Cortex of kidney (tissue), 1 donor: ENCODE measurements around the gene ZC3H7B.
"Not testable (repeated sequence)": the region's sequence is repeated elsewhere in the genome, so short reads cannot be mapped to it uniquely, and the experiment has no call there.

Source experiments
- DNase-seq: peaks from one replicate; lab custom pipeline; 2025; lab: John Stamatoyannopoulos, UW

Gene ZC3H7B

DNA sequence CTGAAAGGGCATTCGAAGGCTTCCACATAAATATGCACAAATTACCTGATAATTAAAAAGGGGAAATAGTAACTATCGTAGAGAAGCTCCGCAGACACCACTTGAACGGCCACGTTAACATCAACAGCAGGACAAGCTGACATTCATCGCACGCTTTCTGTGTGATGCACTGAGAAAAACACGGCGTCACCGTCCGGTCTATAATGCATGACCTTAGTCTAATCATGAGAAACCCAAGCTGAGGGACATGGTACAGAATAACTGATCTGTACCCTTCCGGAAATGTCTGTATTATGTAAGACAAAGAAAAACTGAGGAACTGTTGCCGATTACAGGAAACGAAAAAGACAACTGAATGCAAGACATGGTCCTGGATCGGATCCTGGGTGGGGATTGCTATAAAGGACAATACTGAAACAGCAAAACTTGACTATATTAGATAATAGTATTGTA lies 14.7 kb upstream of the ZC3H7B start:
- DNase-seq = no peak

DNA sequence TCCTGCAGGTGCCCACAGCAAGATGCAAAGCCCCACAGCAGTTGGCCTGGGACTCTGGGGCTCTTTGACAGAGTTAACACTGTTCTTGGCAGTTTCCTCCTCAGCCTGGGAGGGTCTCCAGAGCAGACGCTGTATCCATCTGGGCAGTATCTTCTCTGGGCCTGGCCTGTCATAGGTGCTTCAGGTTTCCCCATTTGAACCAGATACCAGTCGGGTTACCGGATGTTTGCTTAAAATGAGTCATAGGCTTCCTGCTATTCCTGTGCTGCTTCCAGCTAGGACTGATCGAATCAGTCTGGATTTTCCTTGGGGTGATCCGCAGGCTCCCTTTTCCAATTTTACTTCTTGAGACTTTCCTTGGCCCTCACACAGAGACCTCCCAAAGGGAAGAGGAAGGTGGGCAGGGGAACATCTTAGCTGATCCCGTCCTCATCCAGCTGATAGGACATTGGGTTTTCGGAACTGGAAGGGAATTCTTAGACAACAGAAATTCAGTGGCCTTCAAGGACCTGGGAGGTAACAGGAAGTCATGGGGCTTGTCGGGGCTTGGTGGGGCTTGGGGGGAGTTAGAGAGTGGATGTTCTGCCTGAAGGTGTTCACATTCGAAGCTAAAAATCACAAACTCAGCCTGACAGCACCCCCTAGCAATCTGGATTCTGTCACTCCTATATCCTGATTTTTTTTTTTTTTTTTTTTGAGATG lies 12.9 kb upstream of the ZC3H7B start:
- DNase-seq = no peak

DNA sequence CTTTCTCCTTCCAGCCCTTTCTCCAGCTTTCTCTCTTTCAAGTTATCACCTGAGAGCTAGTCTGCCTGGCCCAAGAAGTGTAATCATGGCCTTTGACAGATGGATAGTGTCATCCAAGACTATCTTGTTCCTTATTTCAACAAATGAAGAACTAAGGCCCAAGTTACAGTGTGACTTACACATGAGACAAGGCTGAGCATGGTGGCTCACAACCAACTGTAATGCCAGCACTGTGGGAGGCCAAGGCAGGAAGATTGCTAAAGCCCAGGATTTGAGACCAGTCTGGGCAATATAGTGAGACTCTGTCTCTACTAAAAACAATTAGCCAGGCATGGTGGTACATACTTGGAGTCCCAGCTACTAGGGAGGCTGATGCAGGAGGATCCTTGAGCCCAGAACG lies 11.7 kb upstream of the ZC3H7B start:
- DNase-seq = no peak

DNA sequence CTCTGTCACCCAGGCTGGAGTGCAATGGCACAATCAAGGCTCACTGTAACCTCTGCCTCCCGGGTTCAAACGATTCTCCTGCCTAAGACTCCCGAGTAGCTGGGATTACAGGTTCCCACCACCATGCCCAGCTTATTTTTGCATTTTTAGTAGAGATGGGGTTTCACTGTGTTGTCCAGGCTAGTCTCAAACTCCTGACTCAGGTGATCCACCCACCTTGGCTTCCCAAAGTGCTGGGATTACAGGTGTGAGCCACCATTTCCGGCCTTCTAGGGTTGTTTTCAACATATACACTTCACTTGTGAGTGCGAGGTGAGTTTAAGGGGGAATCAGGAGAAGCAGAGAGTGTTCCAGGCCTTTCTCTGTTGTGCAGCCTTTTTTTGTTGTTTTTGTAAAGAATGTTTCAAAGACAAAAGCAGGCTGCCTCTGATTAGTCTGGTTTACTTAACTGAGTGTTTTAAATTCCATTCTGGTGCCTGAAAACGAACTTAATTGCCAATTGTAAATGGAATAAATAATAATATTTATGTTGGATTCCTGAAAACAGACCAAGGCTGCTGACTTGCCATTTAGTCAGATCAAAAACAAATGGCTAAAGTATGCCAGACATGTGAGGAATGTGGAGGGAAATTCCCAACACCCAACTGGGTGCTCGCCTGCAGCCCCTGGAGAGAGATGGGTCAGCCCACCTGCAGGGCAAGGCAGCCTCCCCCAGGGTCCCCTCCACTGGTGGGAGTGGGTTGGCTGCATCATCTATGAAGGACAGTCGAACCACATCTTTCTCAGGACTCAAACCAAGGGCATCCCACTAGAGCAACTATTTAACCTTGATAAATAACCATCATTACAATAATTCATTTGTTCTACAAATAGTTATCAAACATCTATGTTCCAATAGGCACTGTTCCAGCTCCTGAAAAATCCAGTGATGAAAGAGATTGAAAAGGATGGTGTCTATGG lies 10.8 kb upstream of the ZC3H7B start:
- DNase-seq = no peak

DNA sequence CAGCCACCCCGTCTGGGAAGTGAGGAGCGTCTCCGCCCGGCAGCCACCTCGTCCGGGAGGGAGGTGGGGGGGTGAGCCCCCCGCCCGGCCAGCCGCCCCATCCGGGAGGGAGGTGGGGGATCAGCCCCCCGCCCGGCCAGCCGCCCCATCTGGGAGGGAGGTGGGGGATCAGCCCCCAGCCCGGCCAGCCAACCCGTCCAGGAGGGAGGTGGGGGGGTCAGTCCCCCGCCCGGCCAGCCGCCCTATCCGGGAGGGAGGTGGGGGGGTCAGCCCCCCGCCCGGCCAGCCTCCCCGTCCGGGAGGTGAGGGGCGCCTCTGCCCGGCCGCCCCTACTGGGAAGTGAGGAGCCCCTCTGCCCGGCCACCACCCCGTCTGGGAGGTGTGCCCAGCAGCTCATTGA lies 6.5 kb upstream of the ZC3H7B start:
- not testable (repeated sequence) for DNase-seq

DNA sequence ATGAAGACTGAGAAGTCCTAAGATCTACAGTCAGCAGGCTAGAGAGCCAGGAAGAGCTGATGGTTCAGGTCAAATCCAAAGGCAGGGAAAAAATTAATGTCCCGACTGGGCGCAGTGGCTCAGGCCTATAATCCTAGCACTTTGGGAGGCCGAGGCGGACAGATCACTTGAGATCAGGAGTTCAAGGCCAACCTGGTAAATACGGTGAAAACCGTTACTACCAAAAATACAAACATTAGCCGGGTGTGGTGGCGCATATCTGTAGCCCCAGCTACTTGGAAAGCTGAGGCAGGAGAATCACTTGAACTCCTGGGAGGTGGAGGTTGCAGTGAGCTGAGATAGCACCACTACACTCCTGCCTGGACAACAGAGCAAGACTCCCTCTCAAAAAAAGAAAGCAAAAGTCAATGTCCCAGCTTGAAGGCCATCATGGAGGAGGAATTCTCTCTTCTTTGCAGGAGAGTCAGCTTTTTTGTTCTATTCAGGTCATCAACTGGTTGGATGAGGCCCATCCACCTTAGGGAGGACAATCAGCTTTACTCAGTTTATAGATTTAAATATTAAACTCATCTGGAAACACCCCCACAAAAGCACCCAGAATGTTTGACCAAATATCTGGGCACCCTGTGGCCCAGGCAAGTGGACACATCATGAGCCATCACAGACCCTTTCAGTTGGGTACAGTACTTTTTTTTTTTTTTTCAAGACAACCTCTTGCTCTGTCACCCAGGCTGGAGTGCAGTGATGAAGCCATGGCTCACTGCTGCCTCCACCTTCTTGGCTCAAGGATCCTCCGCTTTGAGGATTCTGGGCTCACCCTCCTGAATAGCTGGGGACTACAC lies 4.3 kb upstream of the ZC3H7B start:
- no peak for DNase-seq

DNA sequence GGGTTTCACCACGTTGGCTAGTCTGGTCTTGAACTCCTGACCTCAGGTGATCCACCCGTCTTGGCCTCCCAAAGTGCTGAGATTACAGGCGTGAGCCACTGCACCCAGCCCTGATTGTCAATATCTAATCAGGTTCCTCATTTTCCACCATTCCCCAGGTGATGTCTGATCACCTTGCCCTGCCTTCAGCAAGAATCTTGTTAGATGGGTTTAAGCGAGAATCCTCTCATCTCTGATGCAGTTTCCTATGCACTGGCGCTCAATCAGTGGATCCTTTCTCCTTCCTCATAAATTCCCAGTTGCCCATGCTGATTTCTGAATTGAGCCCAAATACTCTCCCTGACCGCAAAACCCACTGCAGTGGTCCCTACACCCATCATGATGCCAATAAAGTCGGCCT lies 664 bp upstream of the ZC3H7B start:
- DNase-seq = no peak

DNA sequence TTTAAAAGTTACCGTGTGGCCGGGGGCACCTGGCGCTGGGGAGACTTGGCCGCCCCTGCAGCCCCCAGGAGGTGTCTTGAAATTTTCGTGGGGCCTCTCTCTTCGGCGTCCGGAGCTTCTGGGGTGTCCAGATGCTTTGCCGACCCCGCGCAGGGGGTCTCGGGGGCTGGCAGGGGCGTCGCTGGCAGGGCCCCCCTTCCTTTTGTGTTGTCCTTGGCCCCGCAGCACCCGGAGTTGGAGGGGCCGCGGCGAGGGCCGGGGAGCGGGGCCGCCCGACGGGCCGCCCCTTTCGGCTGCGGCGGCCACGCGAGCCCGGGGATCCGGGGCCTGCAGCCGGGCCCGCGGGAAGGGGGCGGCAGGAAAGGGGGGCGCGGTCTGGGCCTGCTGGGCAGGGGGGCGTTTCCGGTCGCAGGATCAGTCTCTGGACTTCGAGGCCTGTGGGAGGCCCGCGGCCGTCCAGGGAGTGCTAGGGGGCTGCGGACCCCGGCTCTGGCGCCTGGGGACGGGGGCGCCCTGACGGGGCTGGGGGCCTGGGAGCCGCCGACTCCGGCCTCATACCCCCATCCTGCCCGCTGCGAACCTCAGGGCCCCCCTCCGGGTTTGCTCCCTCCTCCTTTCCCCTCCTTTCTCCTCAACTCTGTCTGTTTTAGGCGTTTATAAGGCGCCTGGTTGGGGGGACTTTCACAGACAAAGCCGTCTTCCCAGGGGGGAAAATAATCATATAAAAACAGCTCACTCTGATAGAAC lies 869 bp downstream of the ZC3H7B start:
- no peak for DNase-seq

DNA sequence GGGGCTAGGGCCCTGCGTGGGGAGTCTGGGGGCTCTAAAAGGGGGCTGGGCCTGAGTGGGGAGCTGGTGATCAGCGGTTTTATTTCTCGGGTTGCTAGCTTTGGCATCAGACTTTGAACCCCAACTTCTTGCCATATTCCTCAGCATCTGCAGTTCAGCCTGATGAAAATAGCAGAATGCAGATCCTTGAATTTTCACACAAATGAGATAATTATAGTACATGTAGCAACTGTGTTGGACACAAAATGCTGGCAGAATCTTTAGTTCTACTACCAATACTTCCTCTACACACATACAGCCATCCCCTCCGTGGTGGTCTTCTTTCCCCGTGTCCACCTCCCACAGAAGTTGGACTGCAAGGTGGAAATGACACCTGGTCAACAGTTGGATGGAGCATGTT lies 1.5 kb downstream of the ZC3H7B start:
- DNase-seq = no peak

DNA sequence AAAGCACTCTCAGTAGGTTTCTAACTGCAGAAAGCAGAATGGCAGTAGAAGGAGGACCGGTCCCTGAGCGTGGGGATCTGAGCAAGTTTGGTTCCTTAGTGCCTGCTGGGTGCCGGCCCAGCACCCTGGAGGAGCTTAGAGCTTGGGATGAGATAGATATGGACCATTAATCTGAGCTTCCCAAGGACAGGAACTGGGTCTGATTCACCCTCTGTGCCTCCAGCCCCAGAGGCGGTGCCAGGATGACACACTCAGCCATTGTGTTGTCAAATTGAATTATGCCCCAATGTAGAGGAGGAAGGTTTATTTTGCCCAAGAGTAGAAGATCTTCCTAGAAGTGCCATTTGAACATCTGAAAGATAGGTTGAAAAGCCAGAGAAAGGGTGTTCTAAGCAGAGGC lies 4.3 kb downstream of the ZC3H7B start:
- no peak for DNase-seq

DNA sequence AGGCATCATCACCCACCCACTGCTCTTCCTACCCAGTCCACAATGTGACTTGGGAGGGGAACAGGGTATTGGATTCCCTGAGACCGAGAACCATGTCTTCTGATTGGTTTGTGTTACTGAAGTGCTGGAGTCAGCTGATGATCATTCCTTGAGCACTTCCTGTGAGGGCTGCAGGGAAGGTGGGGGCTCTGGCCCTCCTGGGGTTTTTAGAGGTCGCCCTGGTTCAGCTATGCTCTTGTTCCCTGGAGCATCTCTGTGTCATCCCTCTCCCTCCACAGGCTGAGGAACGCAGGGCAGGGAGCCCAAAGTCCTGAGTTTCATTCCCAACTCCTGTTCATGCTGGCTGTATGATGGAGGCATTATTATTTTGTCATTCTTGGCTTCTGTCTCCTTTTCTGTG lies 6.7 kb downstream of the ZC3H7B start:
- DNase-seq = no peak

DNA sequence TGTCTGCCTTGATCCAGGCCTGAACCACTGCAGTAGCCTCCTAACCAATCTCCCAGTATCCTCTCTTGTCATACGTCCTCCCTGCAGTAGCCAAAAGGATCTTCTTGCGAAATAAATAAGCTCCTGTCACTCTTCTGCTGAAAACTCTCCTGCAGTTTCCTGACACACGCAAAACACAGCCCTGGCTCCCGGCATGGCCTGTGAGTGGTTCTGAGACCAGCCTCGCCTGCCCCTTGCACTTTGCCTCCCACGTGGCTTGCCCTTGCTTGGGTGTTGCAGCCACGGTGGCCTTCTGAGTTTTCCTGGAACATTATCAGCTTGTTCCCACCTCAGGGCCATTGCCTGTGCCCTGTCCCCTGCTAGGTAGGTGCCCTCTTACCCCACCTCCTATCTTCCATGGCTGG lies 7.2 kb downstream of the ZC3H7B start:
- no peak for DNase-seq

DNA sequence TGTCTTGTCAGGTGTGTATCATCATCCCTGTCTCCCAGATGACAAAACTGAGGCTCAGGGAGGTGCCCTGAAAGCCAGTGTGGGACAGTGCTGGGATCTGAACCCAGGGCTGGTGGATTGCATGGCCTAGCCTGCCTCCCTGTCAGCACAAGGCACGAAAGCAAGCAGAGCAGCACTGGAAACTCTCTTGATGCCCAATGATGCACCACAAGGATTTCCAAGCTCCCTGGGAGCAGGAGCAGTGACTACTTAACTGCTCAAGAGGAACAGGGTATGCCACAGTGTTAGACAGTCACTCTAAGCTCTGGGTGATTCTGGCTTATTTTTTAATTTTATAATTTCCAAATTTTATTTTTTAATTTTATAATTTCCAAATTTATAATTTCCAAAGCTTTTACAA lies 9.0 kb downstream of the ZC3H7B start:
- DNase-seq = no peak

DNA sequence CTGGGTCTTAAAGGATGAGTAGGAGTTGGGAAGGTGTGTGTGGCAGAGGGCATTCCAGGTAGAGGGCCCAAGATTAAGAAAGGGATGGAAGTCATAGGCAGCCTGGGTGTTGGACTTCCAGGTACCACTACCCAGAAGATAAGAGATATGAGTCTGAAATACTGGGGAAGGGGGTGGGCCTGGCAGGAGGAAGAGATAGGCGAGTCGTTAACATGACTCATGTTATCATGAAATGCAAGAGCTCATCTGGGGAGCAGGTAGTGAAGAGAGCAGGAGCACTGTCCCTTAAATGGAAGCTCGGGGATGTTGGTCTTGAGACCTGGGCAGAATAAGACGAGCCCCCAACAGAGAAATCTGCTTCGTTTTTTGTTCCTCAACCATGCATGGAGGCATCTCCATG lies 10.2 kb downstream of the ZC3H7B start:
- DNase-seq = no peak

DNA sequence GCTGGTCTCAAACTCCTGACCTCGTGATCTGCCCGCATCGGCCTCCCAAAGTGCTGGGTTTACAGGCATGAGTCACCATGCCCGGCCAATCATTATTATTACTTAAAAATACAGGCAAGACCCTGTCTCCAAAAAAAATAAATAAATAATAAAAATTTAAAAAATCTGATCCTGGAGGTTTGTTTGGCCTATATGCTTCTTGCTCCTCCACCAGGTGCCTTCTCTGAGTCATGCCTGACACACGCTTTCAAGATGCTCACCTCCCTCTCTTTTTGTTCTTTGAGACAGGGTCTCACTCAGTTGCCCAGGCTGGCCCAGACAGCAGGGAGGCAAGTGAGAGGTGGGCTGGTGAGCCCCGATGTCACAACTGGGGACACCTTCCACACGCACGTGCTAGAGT lies 13.5 kb downstream of the ZC3H7B start:
- DNase-seq = no peak

DNA sequence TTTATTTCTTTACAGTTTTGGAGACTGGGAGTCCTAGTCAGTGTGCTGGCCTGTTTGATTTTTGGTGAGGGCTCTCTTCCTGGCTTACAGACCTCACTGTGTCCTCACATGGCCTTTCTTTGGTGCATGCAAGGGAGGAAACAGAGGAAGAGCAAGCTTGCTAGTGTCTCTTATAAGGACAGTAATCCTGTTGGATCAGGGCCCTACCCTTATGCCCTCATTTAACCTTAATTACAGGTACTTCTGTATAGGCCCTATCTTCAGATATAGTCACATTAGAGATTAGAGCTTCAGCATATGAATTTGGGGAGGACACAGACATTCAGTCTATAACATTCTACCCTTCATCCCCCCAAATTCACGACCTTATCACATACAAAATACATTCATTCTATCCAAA lies 14.3 kb downstream of the ZC3H7B start:
- DNase-seq = no peak

DNA sequence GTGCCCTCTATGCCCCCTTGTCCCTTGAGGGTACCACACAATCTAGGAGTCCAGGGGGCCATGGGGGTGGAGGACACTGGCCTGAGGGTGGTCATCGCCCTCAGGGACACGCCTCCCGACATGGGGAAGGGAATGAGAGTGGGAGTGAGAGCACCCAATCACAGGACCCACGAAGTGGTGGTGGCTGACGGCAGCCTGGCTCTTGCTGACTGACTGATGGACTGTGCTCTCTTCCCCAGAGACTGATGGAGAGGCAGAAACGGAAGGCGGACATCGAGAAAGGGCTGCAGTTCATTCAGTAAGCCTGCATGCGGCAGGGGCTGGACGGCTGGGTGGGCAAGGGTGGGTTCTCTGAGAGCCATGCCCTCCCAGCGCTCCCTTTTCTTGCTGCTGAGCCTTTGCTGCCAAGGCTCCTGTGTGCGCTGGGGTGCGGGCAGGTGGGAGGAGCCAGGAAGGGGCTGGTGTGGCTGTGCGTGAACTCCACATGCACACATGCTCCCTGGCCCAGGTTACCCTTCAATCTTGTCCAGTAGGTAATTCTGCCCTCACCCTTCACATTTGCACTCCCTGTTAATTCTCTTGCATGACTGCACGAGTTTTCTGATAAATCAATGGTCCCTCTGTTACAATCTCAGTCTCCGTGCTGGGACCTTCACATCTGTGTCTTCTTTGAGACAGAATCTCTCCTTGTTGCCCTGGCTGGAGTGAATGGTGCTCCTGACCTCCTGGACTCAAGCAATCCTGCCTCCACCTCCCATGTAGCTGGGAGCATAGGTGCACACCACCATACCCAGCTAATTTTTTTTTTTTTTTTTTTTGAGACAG lies 19.3 kb downstream of the ZC3H7B start:
- no peak for DNase-seq

DNA sequence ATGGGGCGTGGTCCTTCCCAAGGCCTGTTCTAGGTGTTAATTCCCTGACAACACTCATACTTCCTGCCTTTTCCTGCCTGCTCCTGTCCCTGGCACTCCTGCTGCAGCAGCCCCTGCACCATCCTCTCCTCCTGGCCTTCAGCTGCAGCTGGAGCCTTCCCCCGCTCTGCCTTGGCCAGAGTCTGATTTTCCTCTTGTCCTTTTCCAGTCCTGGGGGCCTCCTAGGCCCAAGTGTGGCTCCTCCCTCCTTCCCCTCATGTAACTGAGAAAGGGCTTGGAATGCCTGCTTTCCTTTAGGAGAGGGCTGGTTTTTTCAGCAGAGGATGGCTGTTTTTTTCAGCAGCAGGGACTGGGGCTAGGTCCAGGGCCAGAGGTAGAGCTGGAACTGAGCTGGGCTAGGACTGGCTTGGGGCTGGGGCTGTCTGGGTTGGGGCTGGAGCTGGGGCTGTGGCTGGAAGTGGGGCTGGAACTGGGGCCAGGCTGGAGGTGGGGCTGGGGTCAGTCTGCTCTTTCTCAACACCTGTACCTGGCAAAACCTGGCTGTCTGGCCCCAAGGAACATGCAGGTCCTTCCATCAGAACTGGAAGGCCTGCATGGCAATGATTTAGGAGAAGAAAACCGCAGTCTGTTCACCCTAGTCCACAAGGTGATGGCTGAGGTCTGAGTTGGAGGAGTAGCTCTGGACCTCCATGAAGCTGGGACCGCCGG lies 23.6 kb downstream of the ZC3H7B start:
- DNase-seq = no peak

DNA sequence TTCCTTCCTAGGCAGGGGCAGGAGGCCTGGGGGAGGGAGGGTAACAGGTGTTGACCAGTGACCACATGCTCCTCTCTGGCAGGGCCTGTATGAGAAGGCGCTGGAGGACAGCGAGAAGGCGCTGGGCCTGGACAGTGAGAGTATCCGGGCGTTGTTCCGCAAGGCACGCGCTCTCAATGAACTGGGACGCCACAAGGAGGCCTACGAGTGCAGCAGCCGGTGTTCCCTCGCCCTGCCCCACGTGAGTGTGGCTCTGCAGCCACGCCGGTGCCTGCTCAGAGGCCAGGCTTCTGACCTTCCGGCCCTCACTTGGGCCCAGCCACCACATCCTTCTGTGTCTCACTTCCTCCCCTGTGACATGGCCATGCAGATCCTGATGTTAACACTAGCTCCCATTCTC lies 25.8 kb downstream of the ZC3H7B start:
- no peak for DNase-seq

DNA sequence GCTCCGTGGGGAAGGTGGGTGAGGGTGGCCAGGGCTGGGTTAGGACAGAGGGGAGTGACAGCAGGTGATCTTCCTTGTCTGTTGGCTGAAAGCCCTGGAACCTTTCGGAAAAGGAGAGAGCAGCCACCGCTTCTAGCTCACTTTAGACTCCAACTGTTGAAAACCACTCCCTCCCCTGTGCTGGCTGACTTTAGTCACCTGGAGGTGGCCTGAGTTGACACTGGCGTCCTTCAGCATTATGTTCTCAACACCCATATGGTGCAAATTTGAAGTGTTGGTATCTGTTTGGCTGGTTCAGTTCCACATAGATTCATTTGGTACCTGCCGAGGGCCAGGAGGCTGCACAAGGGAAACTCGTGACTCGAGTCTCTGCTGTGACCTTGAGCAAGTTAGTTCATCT lies 28.8 kb downstream of the ZC3H7B start:
- no peak for DNase-seq
